HEK293 (cell line): Measurements from ENCODE around the gene KIF26B.

ENCODE experiments used
- EGR2 ChIP-seq: fragments of 450-650 bp; formaldehyde crosslinking; IDR thresholded peaks from 2 replicates; pipeline ENCODE4 v1.5.1; 2016; ENCODE audit warnings: low read depth, missing biosample characterization, missing genetic modification characterization
- KLF16 ChIP-seq: fragments of 450-650 bp; formaldehyde crosslinking; IDR thresholded peaks from 2 replicates; pipeline ENCODE4 v1.5.1; 2017; ENCODE audit warnings: missing biosample characterization, missing genetic modification characterization
- KLF9 ChIP-seq: fragments of 450-650 bp; formaldehyde crosslinking; IDR thresholded peaks from 2 replicates; pipeline ENCODE4 v1.5.1; 2016; ENCODE audit warnings: missing biosample characterization, missing genetic modification characterization, low read depth
- SP2 ChIP-seq: fragments of 450-650 bp; formaldehyde crosslinking; IDR thresholded peaks from 2 replicates; pipeline ENCODE4 v1.5.1; 2016; ENCODE audit warnings: missing biosample characterization, missing genetic modification characterization
- ZBTB1 ChIP-seq: fragments of 450-650 bp; formaldehyde crosslinking; IDR thresholded peaks from 2 replicates; pipeline ENCODE4 v1.5.1; 2016; ENCODE audit warnings: missing biosample characterization, missing genetic modification characterization
- ZBTB11 ChIP-seq: fragments of 450-650 bp; formaldehyde crosslinking; conservative IDR thresholded peaks from 2 replicates; pipeline ENCODE4 v1.5.1; 2016; ENCODE audit warnings: low read depth, missing biosample characterization, missing genetic modification characterization
- ZBTB17 ChIP-seq: fragments of 450-650 bp; formaldehyde crosslinking; IDR thresholded peaks from 2 replicates; pipeline ENCODE4 v1.5.1; 2016; ENCODE audit warnings: missing biosample characterization, missing genetic modification characterization
- ZBTB48 ChIP-seq: fragments of 450-650 bp; formaldehyde crosslinking; IDR thresholded peaks from 2 replicates; pipeline ENCODE4 v1.5.1; 2016; ENCODE audit warnings: missing biosample characterization, missing genetic modification characterization
- ZNF26 ChIP-seq: fragments of 450-650 bp; formaldehyde crosslinking; IDR thresholded peaks from 2 replicates; pipeline ENCODE4 v1.5.1; 2016; ENCODE audit warnings: missing biosample characterization, missing genetic modification characterization
- ZNF274 ChIP-seq, 2 experiments: fragments of 200-500 bp in 1 of 2; fragments of 450-650 bp in 1 of 2; sonication (Bioruptor generic) in 1 of 2; formaldehyde crosslinking in 1 of 2; IDR thresholded peaks; 2 replicates each; pipeline versions ENCODE4 v1.5.1 to v1.6.1; 2014 to 2016; ENCODE audit warnings: borderline replicate concordance in 1 of 2, inconsistent platforms in 1 of 2, low read length in 1 of 2, missing biosample characterization in 1 of 2, missing genetic modification characterization in 1 of 2
- ZNF404 ChIP-seq: fragments of 450-650 bp; formaldehyde crosslinking; IDR thresholded peaks from 2 replicates; pipeline ENCODE4 v1.5.1; 2017; ENCODE audit warnings: missing biosample characterization, missing genetic modification characterization
- ZNF707 ChIP-seq: fragments of 450-650 bp; formaldehyde crosslinking; IDR thresholded peaks from 2 replicates; pipeline ENCODE4 v1.5.1; 2016; ENCODE audit warnings: missing biosample characterization, missing genetic modification characterization
- TF ChIP-seq, protein P1 (sequence below): fragments of 450-650 bp; formaldehyde crosslinking; IDR thresholded peaks from 2 replicates; pipeline ENCODE4 v1.5.1; 2016; ENCODE audit warnings: missing biosample characterization, missing genetic modification characterization
- TF ChIP-seq, protein P2 (sequence below): fragments of 450-650 bp; formaldehyde crosslinking; optimal IDR thresholded peaks from 2 replicates; pipeline ENCODE3; 2016; ENCODE audit warnings: missing biosample characterization, mild to moderate bottlenecking, missing genetic modification characterization

DNA sequence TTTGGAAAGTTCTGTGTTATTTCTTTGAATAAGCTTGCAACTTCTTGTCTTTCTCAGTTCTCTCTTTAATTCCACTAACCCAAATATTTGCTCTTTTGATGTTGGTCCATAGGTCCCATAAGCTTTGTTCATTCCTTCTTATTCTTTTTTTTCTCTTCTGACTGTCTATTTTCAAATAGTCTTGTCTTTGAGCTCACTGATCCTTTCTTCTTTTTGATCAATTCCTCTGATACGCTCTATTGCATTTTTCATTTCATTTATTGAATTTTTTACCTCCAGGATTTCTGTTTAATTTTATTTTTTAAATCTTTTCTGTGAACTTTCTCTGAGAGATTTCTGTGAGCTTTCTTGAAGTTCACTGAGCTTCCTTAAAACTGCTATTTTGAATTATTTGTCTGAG lies 486.6 kb downstream of the KIF26B start:
- TF ChIP-seq, protein P1, sequence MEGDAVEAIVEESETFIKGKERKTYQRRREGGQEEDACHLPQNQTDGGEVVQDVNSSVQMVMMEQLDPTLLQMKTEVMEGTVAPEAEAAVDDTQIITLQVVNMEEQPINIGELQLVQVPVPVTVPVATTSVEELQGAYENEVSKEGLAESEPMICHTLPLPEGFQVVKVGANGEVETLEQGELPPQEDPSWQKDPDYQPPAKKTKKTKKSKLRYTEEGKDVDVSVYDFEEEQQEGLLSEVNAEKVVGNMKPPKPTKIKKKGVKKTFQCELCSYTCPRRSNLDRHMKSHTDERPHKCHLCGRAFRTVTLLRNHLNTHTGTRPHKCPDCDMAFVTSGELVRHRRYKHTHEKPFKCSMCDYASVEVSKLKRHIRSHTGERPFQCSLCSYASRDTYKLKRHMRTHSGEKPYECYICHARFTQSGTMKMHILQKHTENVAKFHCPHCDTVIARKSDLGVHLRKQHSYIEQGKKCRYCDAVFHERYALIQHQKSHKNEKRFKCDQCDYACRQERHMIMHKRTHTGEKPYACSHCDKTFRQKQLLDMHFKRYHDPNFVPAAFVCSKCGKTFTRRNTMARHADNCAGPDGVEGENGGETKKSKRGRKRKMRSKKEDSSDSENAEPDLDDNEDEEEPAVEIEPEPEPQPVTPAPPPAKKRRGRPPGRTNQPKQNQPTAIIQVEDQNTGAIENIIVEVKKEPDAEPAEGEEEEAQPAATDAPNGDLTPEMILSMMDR (tag by site-specific recombination) = no peak
- no peak for TF ChIP-seq SP2 (tag by site-specific recombination)
- no peak for TF ChIP-seq KLF9 (tag by site-specific recombination)
- TF ChIP-seq ZNF404 (tag by site-specific recombination) = no peak
- no peak for TF ChIP-seq ZBTB11
- no peak for TF ChIP-seq ZNF26 (tag by site-specific recombination)
- no peak for TF ChIP-seq ZBTB17 (tag by site-specific recombination)
- TF ChIP-seq ZNF707 = no peak
- TF ChIP-seq EGR2 (tag by site-specific recombination) = no peak
- no peak for TF ChIP-seq ZNF274 (IDR thresholded peaks at IDR 0.05; ENCODE audit: low read length)
- TF ChIP-seq ZNF274 (tag by site-specific recombination; IDR thresholded peaks at IDR 0.05; ENCODE audit: borderline replicate concordance) = no peak
- TF ChIP-seq, protein P2, sequence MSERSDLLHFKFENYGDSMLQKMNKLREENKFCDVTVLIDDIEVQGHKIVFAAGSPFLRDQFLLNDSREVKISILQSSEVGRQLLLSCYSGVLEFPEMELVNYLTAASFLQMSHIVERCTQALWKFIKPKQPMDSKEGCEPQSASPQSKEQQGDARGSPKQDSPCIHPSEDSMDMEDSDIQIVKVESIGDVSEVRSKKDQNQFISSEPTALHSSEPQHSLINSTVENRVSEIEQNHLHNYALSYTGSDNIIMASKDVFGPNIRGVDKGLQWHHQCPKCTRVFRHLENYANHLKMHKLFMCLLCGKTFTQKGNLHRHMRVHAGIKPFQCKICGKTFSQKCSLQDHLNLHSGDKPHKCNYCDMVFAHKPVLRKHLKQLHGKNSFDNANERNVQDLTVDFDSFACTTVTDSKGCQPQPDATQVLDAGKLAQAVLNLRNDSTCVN (tag by site-specific recombination) = no peak
- TF ChIP-seq ZBTB48 (tag by site-specific recombination) = no peak
- no peak for TF ChIP-seq ZBTB1 (tag by site-specific recombination)
- TF ChIP-seq KLF16 = no peak
